ENCODE results near the gene CSAG2.
"Not testable (repeated sequence)": the region's sequence is repeated elsewhere in the genome, so short reads cannot be mapped to it uniquely, and the experiment has no call there.

Gene CSAG2

GRCh38 chrX:152709173-152709572 is at the start of gene CSAG2:
CSAG2 (minus strand) TSS chrX:152709273; CDS start chrX:152709112, 161 bp downstream.
- DNase-seq (ENCODE audit: low read depth in 2 of 2), result not testable (repeated sequence)

GRCh38 chrX:152754871-152755270 is 45.8 kb upstream of the CSAG2 start:
- DNase-seq (ENCODE audit: low read depth in 2 of 2), result not testable (repeated sequence)

- not testable (repeated sequence) for DNase-seq (ENCODE audit: low read depth in 2 of 2)
Measured at GRCh38 chrX:152753686-152754650, 44.9 kb upstream of the CSAG2 start, which contains the start of gene MAGEA2. MAGEA2 (minus strand) TSS chrX:152753842; CDS start chrX:152751363, 2,479 bp downstream.

GRCh38 chrX:152738560-152738959 is 29.5 kb upstream of the CSAG2 start:
- DNase-seq (ENCODE audit: low read depth in 2 of 2), result no peak

GRCh38 chrX:152736528-152736927 is 27.5 kb upstream of the CSAG2 start:
- not testable (repeated sequence) for DNase-seq (ENCODE audit: low read depth in 2 of 2)

- no peak for DNase-seq (ENCODE audit: low read depth in 2 of 2)
Measured at GRCh38 chrX:152735860-152736511, 26.9 kb upstream of the CSAG2 start.

GRCh38 chrX:152735101-152735500 is 26.0 kb upstream of the CSAG2 start:
- DNase-seq (ENCODE audit: low read depth in 2 of 2), result no peak

- not testable (repeated sequence) for DNase-seq (ENCODE audit: low read depth in 2 of 2)
Measured at GRCh38 chrX:152734143-152734858, 25.2 kb upstream of the CSAG2 start.

GRCh38 chrX:152733261-152733975 is 24.3 kb upstream of the CSAG2 start, which contains the start of the genes CSAG1 and MAGEA12:
CSAG1 (minus strand) TSS chrX:152733721; CDS start chrX:152732460, 1,261 bp downstream.
MAGEA12 (plus strand) TSS chrX:152733757; CDS start chrX:152736162, 2,405 bp downstream.
- DNase-seq (ENCODE audit: low read depth in 2 of 2), result no peak

GRCh38 chrX:152725409-152725808 is 16.3 kb upstream of the CSAG2 start:
- DNase-seq (ENCODE audit: low read depth in 2 of 2), result no peak

- not testable (repeated sequence) for DNase-seq (ENCODE audit: low read depth in 2 of 2)
Measured at GRCh38 chrX:152713815-152714787, 5.0 kb upstream of the CSAG2 start, which contains the start of gene MAGEA2B. MAGEA2B (plus strand) TSS chrX:152714628; CDS start chrX:152717107, 2,479 bp downstream.

- DNase-seq (ENCODE audit: low read depth in 2 of 2), result not testable (repeated sequence)
Measured at GRCh38 chrX:152713195-152713594, 4.1 kb upstream of the CSAG2 start.

GRCh38 chrX:152706500-152706899 is 2.6 kb downstream of the CSAG2 start:
- DNase-seq (ENCODE audit: low read depth in 2 of 2), result not testable (repeated sequence)

- not testable (repeated sequence) for DNase-seq (ENCODE audit: low read depth in 2 of 2)
Measured at GRCh38 chrX:152700390-152700789, 8.7 kb downstream of the CSAG2 start.

GRCh38 chrX:152697952-152698931 is 10.8 kb downstream of the CSAG2 start, which contains the start of gene MAGEA3:
MAGEA3 (plus strand) TSS chrX:152698794; CDS start chrX:152700833, 2,039 bp downstream.
- DNase-seq (ENCODE audit: low read depth in 2 of 2), result not testable (repeated sequence)

GRCh38 chrX:152681012-152681411 is 28.1 kb downstream of the CSAG2 start:
- DNase-seq (ENCODE audit: low read depth in 2 of 2), result not testable (repeated sequence)

GRCh38 chrX:152674652-152675051 is 34.4 kb downstream of the CSAG2 start:
- DNase-seq (ENCODE audit: low read depth in 2 of 2), result not testable (repeated sequence)

GRCh38 chrX:152674135-152674534 is 34.9 kb downstream of the CSAG2 start:
- no peak for DNase-seq (ENCODE audit: low read depth in 2 of 2)
